H9 (cell line): Measurements from ENCODE around the gene SLMAP. TPM values are rescaled to one million over a fixed set of nuclear protein-coding genes. Genes with fewer than 3 reads are reported as not detected.

ENCODE experiments used
- DNase-seq: peaks from one replicate; pipeline ENCODE4 v3.0.0-alpha.2; 2017
- H2AFZ ChIP-seq: one replicate; pipeline ENCODE4 v1.6.1; 2013; ENCODE audit warnings: mild to moderate bottlenecking, low read length, control low read depth, moderate library complexity
- H2AK5ac ChIP-seq: 2 replicates; pipeline ENCODE4 v1.6.1; 2013; ENCODE audit warnings: low read length, control low read depth, mixed read lengths; ENCODE audit not compliant: insufficient read length
- H2BK120ac ChIP-seq: one replicate; pipeline ENCODE4 v1.6.1; 2013; ENCODE audit warnings: low read depth, mild to moderate bottlenecking, low read length, control low read depth, inconsistent platforms; ENCODE audit not compliant: poor library complexity, severe bottlenecking
- H2BK12ac ChIP-seq: 2 replicates; pipeline ENCODE4 v1.6.1; 2013; ENCODE audit warnings: low read length, control low read depth, mixed read lengths, low read depth; ENCODE audit not compliant: insufficient read length
- H2BK15ac ChIP-seq: 2 replicates; pipeline ENCODE4 v1.6.1; 2013; ENCODE audit warnings: low read depth, low read length, control low read depth
- H2BK20ac ChIP-seq: one replicate; pipeline ENCODE4 v1.6.1; 2013; ENCODE audit warnings: low read depth, mild to moderate bottlenecking, low read length, control low read depth, inconsistent platforms; ENCODE audit not compliant: poor library complexity, severe bottlenecking
- H2BK5ac ChIP-seq: 2 replicates; pipeline ENCODE4 v1.6.1; 2013; ENCODE audit warnings: low read length, control low read depth, mixed read lengths; ENCODE audit not compliant: insufficient read length
- H3K14ac ChIP-seq: 2 replicates; pipeline ENCODE4 v1.6.1; 2013; ENCODE audit warnings: low read length, control low read depth; ENCODE audit not compliant: insufficient read depth
- H3K18ac ChIP-seq: 2 replicates; pipeline ENCODE4 v1.6.1; 2013; ENCODE audit warnings: low read depth, mild to moderate bottlenecking, mixed read lengths, low read length, control low read depth; ENCODE audit not compliant: insufficient read length
- H3K23ac ChIP-seq: 2 replicates; pipeline ENCODE4 v1.6.1; 2013; ENCODE audit warnings: low read length, control low read depth, mixed read lengths, low read depth; ENCODE audit not compliant: insufficient read length
- H3K23me2 ChIP-seq: 2 replicates; pipeline ENCODE4 v1.6.1; 2013; ENCODE audit warnings: low read depth, mild to moderate bottlenecking, mixed read lengths, low read length, control low read depth; ENCODE audit not compliant: insufficient read length, poor library complexity, severe bottlenecking
- H3K27ac ChIP-seq: 2 replicates; pipeline ENCODE4 v1.5.1; 2013; ENCODE audit warnings: low read length, control low read depth, mixed read lengths, low read depth; ENCODE audit not compliant: insufficient read length
- H3K27me3 ChIP-seq: 2 replicates; pipeline ENCODE4 v1.6.1; 2013; ENCODE audit warnings: low read length, control low read depth, inconsistent platforms; ENCODE audit not compliant: insufficient read depth
- H3K4ac ChIP-seq: 2 replicates; pipeline ENCODE4 v1.6.1; 2013; ENCODE audit warnings: low read depth, mild to moderate bottlenecking, control low read depth, inconsistent platforms, low read length, moderate library complexity
- H3K4me1 ChIP-seq: 2 replicates; pipeline ENCODE4 v1.6.1; 2013; ENCODE audit warnings: low read length, control low read depth, inconsistent platforms; ENCODE audit not compliant: insufficient read depth
- H3K4me2 ChIP-seq: 2 replicates; pipeline ENCODE4 v1.6.1; 2013; ENCODE audit warnings: low read length, control low read depth, mixed read lengths; ENCODE audit not compliant: insufficient read length, insufficient read depth
- H3K56ac ChIP-seq: 2 replicates; pipeline ENCODE4 v1.6.1; 2013; ENCODE audit warnings: low read depth, mild to moderate bottlenecking, mixed read lengths, low read length, control low read depth; ENCODE audit not compliant: insufficient read length
- H3K79me1 ChIP-seq: 2 replicates; pipeline ENCODE4 v1.6.1; 2013; ENCODE audit warnings: low read depth, mild to moderate bottlenecking, moderate library complexity, low read length, control low read depth, inconsistent platforms; ENCODE audit not compliant: insufficient read depth, poor library complexity, severe bottlenecking
- H3K79me2 ChIP-seq: 2 replicates; pipeline ENCODE4 v1.6.1; 2013; ENCODE audit warnings: low read length, control low read depth, inconsistent platforms; ENCODE audit not compliant: insufficient read depth
- H3K9ac ChIP-seq: 2 replicates; pipeline ENCODE4 v1.6.1; 2013; ENCODE audit warnings: low read length, control low read depth, mixed read lengths; ENCODE audit not compliant: insufficient read length; ENCODE audit errors: extremely low read depth
- H3K9me3 ChIP-seq: one replicate; pipeline ENCODE4 v1.6.1; 2013; ENCODE audit warnings: low read depth, low read length, inconsistent platforms; ENCODE audit not compliant: control insufficient read depth
- H3T11ph ChIP-seq: one replicate; pipeline ENCODE4 v1.6.1; 2013; ENCODE audit warnings: mild to moderate bottlenecking, low read length, control low read depth, inconsistent platforms
- H4K20me1 ChIP-seq: one replicate; pipeline ENCODE4 v1.6.1; 2013; ENCODE audit not compliant: control insufficient read depth, insufficient read length, insufficient read depth
- H4K5ac ChIP-seq: 2 replicates; pipeline ENCODE4 v1.6.1; 2013; ENCODE audit warnings: low read depth, mild to moderate bottlenecking, mixed read lengths, low read length, control low read depth; ENCODE audit not compliant: insufficient read length
- H4K8ac ChIP-seq: replicated peaks from 2 replicates; pipeline ENCODE4 v1.6.1; 2013; ENCODE audit warnings: low read length, control low read depth, mixed read lengths, low read depth; ENCODE audit not compliant: insufficient read length
- H4K91ac ChIP-seq: 2 replicates; pipeline ENCODE4 v1.6.1; 2013; ENCODE audit warnings: low read depth, mild to moderate bottlenecking, moderate library complexity, mixed read lengths, low read length, control low read depth; ENCODE audit not compliant: insufficient read length
- H3K27ac Mint-ChIP-seq, 3 experiments: 2 replicates in 2 of 3; 3 replicates in 1 of 3; pipeline ENCODE4 v1.8.0; 2020 to 2021; ENCODE audit warnings: mixed read lengths in 3 of 3, mild to moderate bottlenecking in 1 of 3, moderate library complexity in 1 of 3
- H3K27me3 Mint-ChIP-seq: 2 replicates; pipeline ENCODE4 v1.8.0; 2021; ENCODE audit warnings: low read depth, mild to moderate bottlenecking, moderate library complexity, mixed read lengths
- H3K36me3 Mint-ChIP-seq, 3 experiments: 2 replicates in 2 of 3; 3 replicates in 1 of 3; pipeline ENCODE4 v1.8.0; 2020 to 2021; ENCODE audit warnings: low read depth in 3 of 3, mixed read lengths in 3 of 3; ENCODE audit not compliant: insufficient read depth in 1 of 3
- H3K4me1 Mint-ChIP-seq, 2 experiments: 2 replicates each; pipeline ENCODE4 v1.8.0; 2020; ENCODE audit warnings: mixed read lengths in 2 of 2
- H3K4me3 Mint-ChIP-seq, 2 experiments: 2 replicates in 1 of 2; 3 replicates in 1 of 2; pipeline ENCODE4 v1.8.0; 2020 to 2021; ENCODE audit warnings: mild to moderate bottlenecking in 2 of 2, mixed read lengths in 2 of 2, moderate library complexity in 1 of 2
- H3K9me3 Mint-ChIP-seq, 2 experiments: 2 replicates in 1 of 2; 3 replicates in 1 of 2; pipeline ENCODE4 v1.8.0; 2020; ENCODE audit warnings: mild to moderate bottlenecking in 2 of 2, mixed read lengths in 2 of 2, moderate library complexity in 1 of 2
- WGBS: extraction: QIAGEN DNeasy Blood & Tissue Kit; methylation state at CpG from one replicate; pipeline ENCODE4 v1.1.7; 2013; ENCODE audit warnings: missing lambda C conversion rate, low lambda C conversion rate, mixed read lengths; ENCODE audit not compliant: insufficient read length; ENCODE audit errors: extremely low coverage; 5-methylcytosine and 5-hydroxymethylcytosine counted together
- total RNA-seq: library from RNA; stranded (reverse); gene quantifications from 2 replicates; pipeline ENCODE4 v1.2.1, GENCODE V29; 2021
- TF ChIP-seq, protein P1 (sequence below): fragments of 200-600 bp; sonication (generic); conservative IDR thresholded peaks from 3 replicates; pipeline ENCODE4 v1.8.0; 2021; ENCODE audit warnings: antibody characterized with exemption, mild to moderate bottlenecking

The SLMAP gene
- total RNA-seq, 1 experiment from 2014 or later: 65.1 TPM

DNA sequence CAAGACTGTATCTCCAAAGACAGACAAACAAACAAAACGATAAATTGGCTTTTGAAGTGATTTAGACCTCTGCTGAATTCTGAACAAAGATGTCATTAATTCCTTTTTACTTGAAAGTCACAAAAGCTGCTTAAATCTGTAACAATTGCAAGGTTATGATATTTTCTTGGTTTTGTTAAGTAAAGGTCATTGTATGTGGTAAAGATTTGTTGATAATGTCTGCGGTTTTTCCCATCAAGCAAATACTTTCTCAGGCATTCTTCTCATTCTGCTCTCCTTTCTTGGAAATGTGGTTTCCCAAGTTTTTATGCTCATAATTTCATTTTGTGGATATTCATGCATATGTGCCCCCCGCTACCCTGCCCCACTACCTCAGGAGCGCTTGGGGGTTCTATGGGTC is 116.5 kb downstream of the SLMAP start:
- Mint-ChIP-seq H3K27ac (no peak overlapping the region), H3K4me3 (no peak overlapping the region), H3K36me3 (peaks cover 3 to 21% (median 9%) of the 10 kb centered on the region in 3 experiments; a peak in 5 of 7 replicates), H3K4me1 (no peaks in the 10 kb centered on the region), H3K27me3 (no peaks in the 10 kb centered on the region), H3K9me3 (no peaks in the 10 kb centered on the region)
- Histone ChIP-seq H3K4me1 (no peaks in the 10 kb centered on the region), H3K27me3 (no peaks in the 10 kb centered on the region), H4K8ac (no peak overlapping the region), H3K23ac (no peak overlapping the region), H2AFZ (no peak overlapping the region), H2BK12ac (no peak overlapping the region), H2BK120ac (no peak overlapping the region), H3K79me1 (no peaks in the 10 kb centered on the region), H4K91ac (no peak overlapping the region), H3K4ac (no peak overlapping the region), H3T11ph (no peak overlapping the region), H3K14ac (no peak overlapping the region), H3K4me2 (no peak overlapping the region), H2AK5ac (no peak overlapping the region), H3K56ac (no peak overlapping the region), H3K23me2 (no peaks in the 10 kb centered on the region), H3K9me3 (no peaks in the 10 kb centered on the region), H3K27ac (no peak overlapping the region), H4K5ac (no peak overlapping the region), H2BK20ac (no peak overlapping the region), H3K79me2 (no peaks in the 10 kb centered on the region), H2BK5ac (no peak overlapping the region), H4K20me1 (no peaks in the 10 kb centered on the region), H3K18ac (no peak overlapping the region), H2BK15ac (no peak overlapping the region), H3K9ac (no peak overlapping the region)
- TF ChIP-seq, protein P1, sequence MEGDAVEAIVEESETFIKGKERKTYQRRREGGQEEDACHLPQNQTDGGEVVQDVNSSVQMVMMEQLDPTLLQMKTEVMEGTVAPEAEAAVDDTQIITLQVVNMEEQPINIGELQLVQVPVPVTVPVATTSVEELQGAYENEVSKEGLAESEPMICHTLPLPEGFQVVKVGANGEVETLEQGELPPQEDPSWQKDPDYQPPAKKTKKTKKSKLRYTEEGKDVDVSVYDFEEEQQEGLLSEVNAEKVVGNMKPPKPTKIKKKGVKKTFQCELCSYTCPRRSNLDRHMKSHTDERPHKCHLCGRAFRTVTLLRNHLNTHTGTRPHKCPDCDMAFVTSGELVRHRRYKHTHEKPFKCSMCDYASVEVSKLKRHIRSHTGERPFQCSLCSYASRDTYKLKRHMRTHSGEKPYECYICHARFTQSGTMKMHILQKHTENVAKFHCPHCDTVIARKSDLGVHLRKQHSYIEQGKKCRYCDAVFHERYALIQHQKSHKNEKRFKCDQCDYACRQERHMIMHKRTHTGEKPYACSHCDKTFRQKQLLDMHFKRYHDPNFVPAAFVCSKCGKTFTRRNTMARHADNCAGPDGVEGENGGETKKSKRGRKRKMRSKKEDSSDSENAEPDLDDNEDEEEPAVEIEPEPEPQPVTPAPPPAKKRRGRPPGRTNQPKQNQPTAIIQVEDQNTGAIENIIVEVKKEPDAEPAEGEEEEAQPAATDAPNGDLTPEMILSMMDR: no peak
- no CpG with 5 or more reads among the region's 4 CpGs for WGBS
- DNase-seq: no peak
